Activated T-cell treated with anti-CD3 and anti-CD28 coated beads, Interleukin-2, amount 50 U/mL, for 72 hours (primary cell): Measurements from ENCODE around the gene SOX6. TPM values are rescaled to one million over a fixed set of nuclear protein-coding genes. Genes with fewer than 3 reads are reported as not detected.

Experiments
- ATAC-seq, 2 donors: fragments of 150-1000 bp; cut with Tn5 transposase; replicated peaks in 1 of 2; 2 replicates each; pipeline ENCODE4 v1.10.0; 2021; ENCODE audit warnings: moderate library complexity in 2 of 2, mild to moderate bottlenecking in 1 of 2
- DNase-seq, 2 donors: peaks; one replicate each; pipeline ENCODE4 v3.0.0; 2021 to 2022; ENCODE audit warnings: mixed read lengths in 1 of 2
- H3K27ac Mint-ChIP-seq: one replicate; pipeline ENCODE4 v1.8.0; 2022; ENCODE audit warnings: mild to moderate bottlenecking, moderate library complexity, mixed read lengths
- H3K27me3 Mint-ChIP-seq: one replicate; pipeline ENCODE4 v1.8.0; 2022; ENCODE audit warnings: low read depth, mixed read lengths
- H3K36me3 Mint-ChIP-seq, 2 donors: one replicate each; pipeline ENCODE4 v1.8.0; 2022; ENCODE audit warnings: mixed read lengths in 2 of 2, mild to moderate bottlenecking in 1 of 2; ENCODE audit not compliant: insufficient read depth in 2 of 2
- H3K4me1 Mint-ChIP-seq: one replicate; pipeline ENCODE4 v1.8.0; 2022; ENCODE audit warnings: low read depth, mixed read lengths
- H3K4me3 Mint-ChIP-seq, 2 donors: one replicate each; pipeline ENCODE4 v1.8.0; 2022; ENCODE audit warnings: mild to moderate bottlenecking in 2 of 2, mixed read lengths in 2 of 2, moderate library complexity in 2 of 2
- H3K9me3 Mint-ChIP-seq, 2 donors: one replicate each; pipeline ENCODE4 v1.8.0; 2022; ENCODE audit warnings: mixed read lengths in 2 of 2
- total RNA-seq, 2 donors: library from RNA; stranded (reverse); gene quantifications; one replicate each; pipeline ENCODE4 v1.2.3, GENCODE V29; 2022

The SOX6 gene
- total RNA-seq, 2 donors from 2014 or later: 0.48 TPM; not detected in 1

DNA sequence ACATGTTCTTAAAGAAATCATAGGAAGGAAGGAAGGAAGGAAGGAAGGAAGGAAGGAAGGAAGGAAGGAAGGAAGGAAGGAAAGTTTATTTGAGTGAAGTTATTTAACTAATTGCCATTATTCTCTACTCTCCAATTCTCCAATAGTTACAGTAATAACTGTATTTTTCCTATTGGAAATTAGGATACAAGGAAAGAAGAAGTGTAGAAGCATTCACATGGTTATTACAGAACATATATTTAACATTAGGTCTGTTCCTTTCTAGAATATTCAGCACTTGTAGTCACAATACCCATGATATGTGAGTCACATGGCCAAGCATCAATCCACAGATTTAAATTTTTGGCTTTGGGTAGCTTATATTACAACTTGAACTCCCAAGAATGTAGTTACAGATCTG lies 230.6 kb downstream of the SOX6 start:
- Mint-ChIP-seq H3K27ac (no peak overlapping the region), H3K36me3 (no peaks in the 10 kb centered on the region), H3K4me1 (no peaks in the 10 kb centered on the region), H3K4me3 (no peak overlapping the region), H3K9me3 (peaks cover 2% of the 10 kb centered on the region in 2 donors), H3K27me3 (no peaks in the 10 kb centered on the region)
- DNase-seq (no peak), ATAC-seq (no peak)

DNA sequence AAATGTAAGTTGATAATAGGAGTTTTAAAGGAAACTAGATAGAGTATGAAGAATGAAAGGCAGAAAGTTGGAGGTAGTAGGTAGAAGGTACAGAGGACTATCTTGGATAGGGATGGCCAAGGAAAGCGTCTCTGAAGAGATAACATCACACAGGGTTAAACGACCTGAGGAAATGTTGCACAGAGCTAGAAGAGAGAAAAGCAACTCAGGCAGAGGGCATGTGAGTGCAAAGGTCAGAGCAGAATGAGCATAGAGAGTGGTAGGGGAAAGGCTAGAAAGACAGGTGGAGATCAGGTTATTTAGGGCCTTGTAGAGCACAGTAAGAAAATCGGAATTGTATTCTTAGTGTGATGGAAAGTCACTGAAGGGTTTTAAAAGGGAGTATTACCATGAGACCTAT lies 232.0 kb downstream of the SOX6 start:
- Mint-ChIP-seq H3K27me3 (no peaks in the 10 kb centered on the region), H3K4me1 (no peaks in the 10 kb centered on the region), H3K9me3 (peaks cover 4 to 5% of the 10 kb centered on the region in 2 donors), H3K4me3 (no peak overlapping the region), H3K36me3 (no peaks in the 10 kb centered on the region), H3K27ac (no peak overlapping the region)
- ATAC-seq: no peak
- DNase-seq: no peak

GRCh38 chr11:16121853-16122252 lies 234.5 kb downstream of the SOX6 start:
- Mint-ChIP-seq H3K9me3 (peaks cover 2 to 5% of the 10 kb centered on the region in 2 donors), H3K27ac (no peak overlapping the region), H3K27me3 (no peaks in the 10 kb centered on the region), H3K4me3 (no peak overlapping the region), H3K36me3 (no peaks in the 10 kb centered on the region), H3K4me1 (no peaks in the 10 kb centered on the region)
- DNase-seq: no peak
- no peak for ATAC-seq

DNA sequence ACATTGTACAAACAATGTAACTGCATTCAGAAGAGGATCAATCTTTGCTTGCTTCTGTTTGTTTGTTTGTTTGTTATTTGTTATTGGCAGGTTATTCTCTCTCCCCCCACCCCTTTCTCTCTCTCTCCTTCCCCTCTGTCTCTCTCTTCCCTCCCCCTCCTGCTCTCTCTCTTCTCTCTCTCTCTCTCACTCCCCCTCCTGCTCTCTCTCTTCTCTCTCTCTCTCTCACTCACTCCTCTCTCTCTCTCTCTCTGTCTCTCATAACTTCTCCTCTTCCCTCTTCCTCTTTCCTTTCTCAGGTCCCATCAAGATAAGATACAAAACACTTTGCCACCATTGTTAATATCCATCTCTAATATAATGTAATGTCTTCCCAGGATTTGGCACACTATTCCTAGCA lies 236.3 kb downstream of the SOX6 start:
- no peak for DNase-seq
- H3K27ac Mint-ChIP-seq: no peak overlapping the region
- no peaks in the 10 kb centered on the region for H3K36me3 Mint-ChIP-seq
- H3K4me1 Mint-ChIP-seq: no peaks in the 10 kb centered on the region
- peaks cover 2 to 5% of the 10 kb centered on the region in 2 donors for H3K9me3 Mint-ChIP-seq
- no peaks in the 10 kb centered on the region for H3K27me3 Mint-ChIP-seq
- no peak overlapping the region for H3K4me3 Mint-ChIP-seq
- no peak for ATAC-seq

GRCh38 chr11:16117989-16118756 lies 238.2 kb downstream of the SOX6 start:
- Mint-ChIP-seq H3K27ac (no peak overlapping the region), H3K36me3 (no peaks in the 10 kb centered on the region), H3K4me1 (no peaks in the 10 kb centered on the region), H3K4me3 (no peak overlapping the region), H3K27me3 (no peaks in the 10 kb centered on the region), H3K9me3 (peaks cover 2 to 3% of the 10 kb centered on the region in 2 donors)
- ATAC-seq (no peak), DNase-seq (no peak)

- Mint-ChIP-seq H3K9me3 (peaks cover 2 to 3% of the 10 kb centered on the region in 2 donors), H3K36me3 (no peaks in the 10 kb centered on the region), H3K27me3 (no peaks in the 10 kb centered on the region), H3K27ac (no peak overlapping the region), H3K4me1 (no peaks in the 10 kb centered on the region), H3K4me3 (no peak overlapping the region)
- DNase-seq: no peak
- ATAC-seq: no peak
These were observed 241.1 kb downstream of the SOX6 start for GRCh38 chr11:16114978-16115871.

DNA sequence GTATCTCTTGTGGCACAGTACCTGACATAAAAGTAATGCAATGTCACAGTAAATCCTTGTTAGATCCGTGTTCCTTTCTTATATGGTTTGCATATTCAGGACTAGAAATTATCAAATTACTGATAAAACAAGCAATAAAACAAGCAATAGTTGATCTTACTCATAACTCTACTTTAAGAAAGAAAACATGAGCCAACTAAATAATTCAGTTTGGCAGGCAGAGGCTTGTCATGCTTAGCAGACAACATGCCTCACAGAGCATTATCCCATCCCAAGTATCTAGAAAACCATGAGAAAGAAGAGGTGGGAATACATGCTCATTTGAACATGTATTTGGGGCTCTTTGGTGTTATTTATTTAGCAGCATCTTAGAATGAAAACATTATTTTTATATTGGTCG lies 241.9 kb downstream of the SOX6 start:
- Mint-ChIP-seq H3K36me3 (no peaks in the 10 kb centered on the region), H3K9me3 (no peaks in the 10 kb centered on the region), H3K27me3 (no peaks in the 10 kb centered on the region), H3K27ac (no peak overlapping the region), H3K4me3 (no peak overlapping the region), H3K4me1 (no peaks in the 10 kb centered on the region)
- no peak for ATAC-seq
- DNase-seq: no peak

DNA sequence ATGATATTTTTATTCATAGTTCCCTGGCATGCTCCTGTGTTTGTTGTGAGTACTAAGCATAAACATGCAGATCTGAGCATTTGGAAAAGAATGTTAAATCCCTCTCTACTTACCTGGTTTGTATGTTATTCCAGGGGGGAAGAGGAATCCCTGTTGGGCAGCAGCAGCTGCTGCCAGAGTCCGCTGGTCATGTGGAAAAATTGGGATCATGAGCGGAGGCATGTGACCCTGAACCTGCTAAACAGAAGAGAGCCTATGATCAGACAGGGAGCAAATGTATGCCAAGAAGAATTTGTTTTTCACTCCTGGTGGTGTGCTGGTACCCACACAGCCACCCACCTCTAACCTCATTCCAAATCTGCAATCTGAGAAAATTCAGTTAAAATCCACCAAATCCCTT lies 244.7 kb downstream of the SOX6 start:
- Mint-ChIP-seq H3K27me3 (no peaks in the 10 kb centered on the region), H3K27ac (no peak overlapping the region)
- ATAC-seq: no peak

DNA sequence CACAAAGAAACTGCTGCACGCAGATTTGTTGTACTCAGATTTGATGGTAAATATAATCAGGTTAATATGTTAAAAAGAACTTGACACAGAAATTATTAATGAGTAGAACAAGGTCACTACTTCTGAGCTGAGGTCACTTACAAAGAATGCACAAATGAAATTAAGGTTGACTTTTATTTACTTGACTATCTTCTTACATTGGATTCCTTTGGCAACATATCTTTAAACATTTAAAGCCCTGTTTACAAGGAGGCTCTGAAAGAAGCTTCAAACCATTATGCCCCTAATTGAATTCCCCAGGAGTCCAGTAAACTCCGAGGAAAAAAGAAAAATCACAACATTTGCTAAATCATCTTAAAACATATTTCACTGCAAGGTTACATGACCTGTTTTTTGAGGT lies 245.5 kb downstream of the SOX6 start:
- DNase-seq (no peak), ATAC-seq (no peak)
- Mint-ChIP-seq H3K4me3 (no peak overlapping the region), H3K27me3 (no peaks in the 10 kb centered on the region), H3K9me3 (peaks cover 0 to 1% of the 10 kb centered on the region in 2 donors), H3K27ac (no peak overlapping the region), H3K4me1 (no peaks in the 10 kb centered on the region), H3K36me3 (no peaks in the 10 kb centered on the region)

More for the DNA sequence above, 244.7 kb downstream of the SOX6 start:
- Mint-ChIP-seq H3K9me3 (no peaks in the 10 kb centered on the region), H3K36me3 (no peaks in the 10 kb centered on the region), H3K4me3 (no peak overlapping the region), H3K4me1 (no peaks in the 10 kb centered on the region)
- no peak for DNase-seq

DNA sequence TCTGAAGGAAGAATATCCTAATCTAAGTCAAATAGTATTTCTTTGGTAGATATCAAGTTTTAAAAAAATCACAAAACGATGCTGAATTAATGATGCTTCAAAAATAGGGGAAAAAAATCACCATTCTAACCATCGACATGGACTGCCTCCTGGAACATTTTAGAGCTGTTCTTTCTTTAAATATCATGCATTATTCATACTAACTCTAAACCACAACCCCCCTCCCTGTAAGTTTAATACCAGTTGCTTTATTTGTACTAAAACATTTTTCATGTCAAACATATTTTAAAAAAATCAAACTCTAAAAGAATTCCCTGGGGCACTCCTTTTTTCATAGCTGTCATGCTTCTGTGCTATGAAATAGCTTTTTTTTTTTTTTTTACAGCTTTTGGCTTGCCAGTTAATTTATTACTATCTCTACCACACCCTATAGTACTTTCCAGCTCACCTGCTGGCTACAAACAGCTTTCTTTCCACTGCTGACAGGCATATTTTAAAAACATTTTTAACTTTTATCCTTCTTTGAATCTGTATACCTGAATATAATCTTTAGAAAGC lies 256.9 kb downstream of the SOX6 start:
- DNase-seq: no peak
- H3K36me3 Mint-ChIP-seq: peaks cover 0 to 2% of the 10 kb centered on the region in 2 donors
- H3K4me1 Mint-ChIP-seq: no peaks in the 10 kb centered on the region
- ATAC-seq: no peak
- H3K27me3 Mint-ChIP-seq: no peaks in the 10 kb centered on the region
- peaks cover 0 to 8% of the 10 kb centered on the region in 2 donors for H3K9me3 Mint-ChIP-seq
- H3K27ac Mint-ChIP-seq: no peak overlapping the region
- H3K4me3 Mint-ChIP-seq: no peak overlapping the region

- H3K9me3 Mint-ChIP-seq: peaks cover 0 to 11% of the 10 kb centered on the region in 2 donors
- peaks cover 0 to 2% of the 10 kb centered on the region in 2 donors for H3K36me3 Mint-ChIP-seq
- H3K27me3 Mint-ChIP-seq: no peaks in the 10 kb centered on the region
- H3K27ac Mint-ChIP-seq: no peak overlapping the region
- DNase-seq (no peak), ATAC-seq (no peak)
- H3K4me1 Mint-ChIP-seq: no peaks in the 10 kb centered on the region
- H3K4me3 Mint-ChIP-seq: no peak overlapping the region
These were observed 257.7 kb downstream of the SOX6 start for GRCh38 chr11:16098526-16099205.

DNA sequence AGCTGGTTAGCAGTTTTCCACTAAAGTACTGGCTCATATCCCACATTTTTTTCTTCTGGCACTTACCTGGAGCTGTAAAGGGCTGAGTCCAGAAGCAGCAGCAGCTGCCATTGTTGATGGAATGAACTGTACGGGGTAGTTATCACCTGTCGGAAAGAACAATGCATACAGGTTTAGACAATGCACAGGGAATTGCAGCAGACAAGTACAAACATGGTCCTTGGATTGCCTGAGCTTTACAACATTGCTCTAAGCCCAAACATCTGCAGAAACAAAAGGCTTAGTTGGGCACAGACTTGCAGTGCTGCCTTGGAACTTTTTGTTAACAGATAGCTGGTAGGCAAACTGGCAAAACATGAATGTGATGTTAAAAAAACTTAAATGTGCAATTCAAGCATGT lies 258.8 kb downstream of the SOX6 start:
- Mint-ChIP-seq H3K27me3 (no peaks in the 10 kb centered on the region), H3K27ac (no peak overlapping the region), H3K4me1 (no peaks in the 10 kb centered on the region), H3K4me3 (no peak overlapping the region), H3K9me3 (peaks cover 0 to 6% of the 10 kb centered on the region in 2 donors), H3K36me3 (peaks cover 0 to 2% of the 10 kb centered on the region in 2 donors)
- DNase-seq: no peak
- no peak for ATAC-seq

DNA sequence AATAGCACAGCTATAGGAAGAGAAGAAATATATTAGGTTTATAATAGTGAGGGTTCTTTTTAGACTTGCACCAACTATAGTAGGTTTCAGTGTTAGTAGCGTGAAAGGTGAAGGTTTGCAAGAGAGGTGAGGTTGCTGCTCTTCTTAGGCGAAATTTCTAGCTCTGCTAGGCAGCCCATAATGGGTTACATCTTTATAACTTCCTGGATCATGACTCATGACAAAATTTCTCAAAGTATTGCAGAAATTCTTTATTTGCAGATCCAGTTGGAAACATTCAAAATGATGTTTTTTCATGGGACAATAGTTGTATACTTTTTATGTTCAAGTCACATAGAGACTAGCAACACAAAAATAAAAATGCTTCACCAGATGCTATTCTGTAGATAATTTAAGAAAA lies 260.0 kb downstream of the SOX6 start:
- no peaks in the 10 kb centered on the region for H3K27me3 Mint-ChIP-seq
- peaks cover 0 to 6% of the 10 kb centered on the region in 2 donors for H3K9me3 Mint-ChIP-seq
- ATAC-seq (no peak), DNase-seq (no peak)
- H3K27ac Mint-ChIP-seq: no peak overlapping the region
- H3K4me3 Mint-ChIP-seq: no peak overlapping the region
- peaks cover 0 to 2% of the 10 kb centered on the region in 2 donors for H3K36me3 Mint-ChIP-seq
- no peaks in the 10 kb centered on the region for H3K4me1 Mint-ChIP-seq
